Ramos (cell line): ENCODE measurements around the gene TRMU.

ENCODE experiments used
- in situ Hi-C: fragments of 300-500 bp; cut with MboI; formaldehyde crosslinking; loops from one replicate; pipeline ENCODE4 v1.14.3; 2022; ENCODE audit warnings: low sequenced_read_pairs; ENCODE audit not compliant: unreplicated experiment

TRMU gene

DNA sequence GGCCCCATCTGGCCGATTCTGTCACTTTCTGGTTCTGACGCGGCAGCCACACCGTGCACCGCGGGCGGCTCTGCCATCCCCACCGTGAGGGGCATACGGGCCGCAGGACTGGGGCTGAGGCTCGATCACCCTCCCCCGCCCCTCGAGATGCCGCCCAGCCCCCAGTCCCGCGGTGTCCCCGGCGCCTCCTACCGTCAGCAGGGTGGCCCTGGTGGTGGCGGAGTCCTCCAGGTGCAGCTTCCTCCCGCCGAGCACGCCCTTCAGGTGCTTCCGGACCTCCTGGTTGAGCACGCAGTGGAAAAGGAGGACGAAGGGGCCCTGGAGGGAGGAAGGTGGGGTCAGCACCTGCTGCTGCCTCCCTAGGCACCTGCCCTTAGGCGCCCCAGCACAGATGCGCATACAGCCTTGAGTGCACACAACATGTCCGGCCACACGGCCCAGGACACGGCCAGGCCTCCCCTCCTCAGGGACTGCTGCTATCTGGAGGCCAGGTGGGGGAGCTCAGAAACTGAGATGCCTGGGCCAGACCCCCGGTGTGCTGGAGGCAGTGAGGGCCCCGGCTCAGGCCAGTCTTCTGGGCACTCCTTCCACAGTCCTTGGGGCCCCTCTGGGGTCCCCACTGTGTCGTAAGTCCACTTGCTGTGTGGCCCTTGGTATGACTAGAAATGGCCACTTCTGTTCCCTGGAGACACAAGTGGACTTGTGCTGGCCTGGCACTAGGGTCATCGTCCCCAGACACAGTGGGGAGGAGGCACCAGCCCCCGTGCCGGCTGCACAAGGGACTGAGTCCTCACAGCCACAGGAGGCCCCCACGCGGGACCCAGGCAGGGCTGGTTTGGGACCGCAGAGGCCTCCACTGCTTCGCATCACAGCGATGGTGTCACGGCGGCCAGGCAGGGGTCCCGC, 31.5 kb downstream of the TRMU start:
- in situ Hi-C loops, result loop anchor here (5.0 kb wide), 1 partner anchor 175 kb away; no protein-coding TSS in a partner anchor

DNA sequence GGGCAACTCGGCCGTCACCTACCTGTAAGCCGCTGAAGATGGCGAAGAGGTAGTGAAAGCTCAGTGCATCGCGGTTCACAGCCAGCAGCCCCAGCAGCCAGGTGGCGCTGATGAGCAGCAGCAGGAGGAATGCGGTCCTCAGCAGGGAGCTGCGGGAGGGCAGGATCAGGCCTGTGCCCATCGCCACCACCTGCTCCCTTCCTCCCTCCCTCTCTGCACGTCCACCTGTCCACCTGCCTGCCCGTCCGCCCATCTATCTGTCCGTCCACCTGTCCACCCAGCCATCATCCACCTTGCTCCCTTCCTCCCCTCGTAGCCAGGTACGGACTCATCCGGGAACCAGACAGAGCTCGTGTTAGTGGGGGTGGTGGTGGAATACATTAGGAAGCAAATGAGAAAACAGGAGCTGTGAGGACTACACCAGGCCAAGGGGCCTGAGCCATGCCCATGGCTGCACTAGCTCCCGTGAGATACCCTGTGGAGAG, 32.2 kb downstream of the TRMU start:
- in situ Hi-C loops, result loop anchor here (5.0 kb wide), 1 partner anchor 175 kb away; no protein-coding TSS in a partner anchor

DNA sequence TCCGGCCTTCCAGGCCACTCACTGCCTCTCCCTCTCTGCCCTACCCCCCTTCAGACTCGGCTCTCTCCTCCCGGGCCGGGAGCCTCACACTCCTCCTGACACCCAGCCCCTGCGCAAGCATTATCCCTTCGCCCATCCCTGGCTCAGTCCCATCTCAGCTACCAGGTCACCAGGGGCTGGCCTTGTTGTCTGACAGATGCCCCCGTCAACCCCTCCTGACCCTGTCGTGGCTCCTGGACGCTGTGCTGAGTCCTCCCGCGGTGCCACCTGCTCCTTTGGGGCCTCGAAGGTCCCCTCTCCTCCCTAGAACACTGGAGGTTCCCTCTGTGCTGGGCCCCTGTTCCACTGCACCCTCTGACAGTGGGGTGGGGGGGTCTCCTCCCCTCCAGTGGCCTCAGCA, 32.9 kb downstream of the TRMU start:
- in situ Hi-C loops, result loop anchor here (5.0 kb wide), 1 partner anchor 174 kb away; no protein-coding TSS in a partner anchor

DNA sequence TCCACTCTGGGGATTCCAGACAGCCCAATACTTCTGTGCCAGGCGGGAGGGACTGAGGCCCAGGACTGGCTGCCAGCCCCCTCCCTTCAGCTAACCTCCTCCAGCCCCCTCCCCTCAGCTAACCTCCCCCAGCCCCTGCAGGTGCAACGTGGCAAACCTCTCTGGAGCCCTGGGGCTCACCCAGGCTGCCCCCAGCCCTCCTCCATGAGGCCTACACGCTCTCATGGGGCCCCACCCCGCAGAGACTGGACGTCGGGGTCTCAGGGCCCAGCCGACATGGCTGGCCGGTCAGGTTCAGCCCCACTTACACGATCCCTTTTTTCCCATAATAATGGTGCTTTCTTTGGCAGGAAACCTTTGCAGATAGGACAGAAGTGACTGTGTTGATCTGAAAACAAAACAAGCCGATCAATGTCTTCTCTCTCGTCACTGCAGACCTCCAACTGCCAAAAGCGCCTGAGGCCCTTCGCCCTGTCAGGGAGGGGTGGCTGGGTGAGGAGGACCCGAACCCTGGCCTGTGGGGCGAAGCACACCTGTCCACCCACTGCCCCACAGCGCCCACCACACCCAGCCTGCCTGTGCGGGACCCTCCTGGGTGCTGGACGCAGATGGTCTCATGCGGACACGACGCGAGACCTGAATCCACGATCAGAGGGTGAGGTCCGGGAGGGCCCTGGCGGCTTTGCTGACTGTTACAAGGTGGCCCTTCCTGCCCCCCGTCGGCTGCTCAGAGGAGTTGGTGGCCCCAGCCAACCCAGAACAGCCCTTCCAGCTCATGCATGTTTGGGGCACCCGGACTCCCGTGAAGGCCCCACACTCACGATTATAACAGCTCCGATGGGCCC, 33.6 kb downstream of the TRMU start:
- in situ Hi-C loops, result loop anchor here (5.0 kb wide), 1 partner anchor 173 kb away; no protein-coding TSS in a partner anchor

DNA sequence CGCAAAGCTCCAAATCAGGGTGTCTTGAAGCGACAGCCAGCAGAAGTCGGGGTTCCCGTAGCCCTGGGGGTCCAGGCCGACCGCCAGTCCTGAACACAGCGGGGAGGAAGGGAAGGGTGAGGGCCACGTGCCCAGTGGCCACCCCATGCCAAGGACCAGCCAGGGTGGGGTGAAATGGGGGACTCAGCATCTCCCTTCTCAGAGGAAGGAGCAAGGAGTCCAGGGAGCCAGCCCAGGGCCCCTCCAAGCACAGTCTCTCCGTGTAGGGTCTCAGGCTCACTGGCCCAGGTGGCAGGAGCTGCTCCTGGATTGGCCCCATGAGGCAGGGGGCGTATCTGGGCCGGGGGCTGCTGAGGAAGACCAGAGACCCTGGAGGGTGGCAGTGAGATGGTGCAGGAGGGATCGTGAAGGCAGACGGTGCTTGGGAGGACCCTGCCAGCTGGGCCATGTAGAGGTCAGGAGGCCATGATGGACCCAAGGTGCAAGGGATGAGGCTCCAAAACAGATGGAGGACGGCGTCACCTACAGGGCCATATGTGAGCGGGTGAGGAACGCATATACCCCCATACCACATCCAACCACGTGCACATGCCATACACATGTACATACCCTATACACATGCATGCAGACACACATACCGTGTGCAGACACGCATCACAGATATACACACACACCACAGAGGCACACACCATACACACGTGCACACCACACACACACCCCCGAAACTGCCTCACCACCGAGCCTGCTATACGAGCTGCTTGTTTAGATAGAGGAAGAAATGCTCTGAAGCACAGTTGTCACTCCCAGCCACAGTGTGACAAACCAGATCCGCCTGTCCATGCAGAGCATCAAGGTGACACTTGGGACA, 34.4 kb downstream of the TRMU start:
- in situ Hi-C loops, result loop anchor here (5.0 kb wide), 1 partner anchor 172 kb away; no protein-coding TSS in a partner anchor

GRCh38 chr22:46370584-46371291, 35.2 kb downstream of the TRMU start:
- in situ Hi-C loops, result no loop called here

GRCh38 chr22:46371623-46372226, 36.2 kb downstream of the TRMU start:
- in situ Hi-C loops, result no loop called here

DNA sequence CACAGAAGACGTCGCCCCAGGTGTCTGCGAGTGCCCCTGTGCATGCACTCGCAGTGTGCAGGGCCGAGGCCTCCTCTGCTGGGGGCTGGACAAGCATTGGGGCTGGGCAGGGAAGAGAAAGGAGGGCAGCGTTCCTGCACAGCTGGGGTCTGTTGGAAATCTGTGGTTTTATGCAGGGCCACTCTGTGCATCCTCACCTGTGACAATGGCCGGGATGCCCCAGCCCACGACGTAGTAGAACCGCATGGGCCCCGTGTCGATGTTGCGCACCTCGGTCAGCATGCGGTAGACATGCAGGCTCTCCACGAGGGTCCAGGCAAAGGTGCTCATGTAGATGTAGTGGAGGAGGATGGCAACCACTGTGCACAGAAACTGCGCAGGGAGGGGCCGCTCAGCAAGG, 37.2 kb downstream of the TRMU start:
- in situ Hi-C loops, result no loop called here

- in situ Hi-C loops, result no loop called here
Observed at GRCh38 chr22:46373159-46373558, 37.6 kb downstream of the TRMU start.

GRCh38 chr22:46373921-46374662, 38.6 kb downstream of the TRMU start:
- in situ Hi-C loops, result no loop called here

GRCh38 chr22:46374663-46375474, 39.4 kb downstream of the TRMU start:
- in situ Hi-C loops, result no loop called here

- in situ Hi-C loops, result no loop called here
Observed at GRCh38 chr22:46376111-46376510, 40.6 kb downstream of the TRMU start.

- in situ Hi-C loops, result no loop called here
Observed at GRCh38 chr22:46376908-46377524, 41.5 kb downstream of the TRMU start.

GRCh38 chr22:46377525-46378425, 42.3 kb downstream of the TRMU start:
- in situ Hi-C loops, result no loop called here

DNA sequence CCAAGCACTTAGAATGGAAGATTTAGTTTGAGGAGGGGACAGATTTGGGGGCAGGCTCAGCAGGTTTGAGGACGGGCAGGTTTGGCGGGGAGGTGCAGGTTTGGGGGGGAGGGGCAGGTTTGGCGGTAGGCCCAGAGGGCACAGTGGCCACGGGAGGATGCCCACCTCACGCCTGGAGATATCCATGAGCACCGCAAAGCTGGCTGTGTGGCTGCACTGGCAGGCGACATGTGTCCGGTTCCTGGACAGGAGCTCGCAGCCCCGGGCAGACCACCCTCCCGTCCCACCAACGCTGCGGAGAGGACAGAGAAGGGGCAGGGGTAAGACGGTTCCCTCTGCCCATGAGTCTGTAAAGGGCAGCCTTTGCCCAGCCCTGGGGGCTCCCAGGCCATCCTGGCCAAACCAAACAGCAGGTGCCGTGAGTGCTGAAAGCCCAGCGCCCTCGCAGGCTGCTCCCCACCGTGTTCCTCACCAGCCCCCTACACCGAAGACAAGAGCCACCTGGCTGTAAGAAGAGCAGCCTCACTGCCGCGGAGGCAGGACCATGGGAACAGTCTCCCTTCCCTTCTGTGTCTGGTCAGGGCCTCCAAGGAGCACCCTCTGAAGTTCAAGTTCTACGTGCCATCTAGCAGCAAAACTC, 43.0 kb downstream of the TRMU start:
- in situ Hi-C loops, result no loop called here
